H1 (cell line): Measurements from ENCODE around the gene CEP78. TPM values are rescaled to one million over a fixed set of nuclear protein-coding genes. Genes with fewer than 3 reads are reported as not detected.

Source experiments
- CBX5 ChIP-seq: fragments of 300-800, 300-1000 bp; sonication (generic); IDR thresholded peaks from 2 replicates; pipeline ENCODE4 v1.7.1; 2016; ENCODE audit warnings: antibody characterized with exemption, low read length, low read depth
- POLR2AphosphoS5 ChIP-seq: IDR thresholded peaks from 2 replicates; pipeline ENCODE4 v1.6.1; 2011; ENCODE audit warnings: low read depth, low read length
- polyA plus RNA-seq, 7 experiments: library from polyadenylated mRNA; depleted of rRNA in 3 of 7; stranded (reverse) in 5 of 7; unstranded in 2 of 7; fragments of >200 nt in 5 of 7; fragments of 200-250 nt in 2 of 7; gene quantifications; 1 replicate in 5 of 7; 2 replicates in 1 of 7; 4 replicates in 1 of 7; pipeline versions ENCODE4 v1.2.1 to v1.2.3, GENCODE V29; 2011 to 2013; ENCODE audit warnings: missing spikeins in 2 of 7, mixed read lengths in 2 of 7
- total RNA-seq: library from RNA; stranded (reverse); fragmentation: NEBNext Ultra II Directional; extraction: Animal tissue kit (Norgen Biotek cat#: 25700); gene quantifications from 2 replicates; pipeline ENCODE4 v1.2.1, GENCODE V29; 2021
- TF ChIP-seq, protein P1 (sequence below): fragments of 300-600 bp; sonication (generic); IDR thresholded peaks from 2 replicates; pipeline ENCODE4 v1.7.1; 2012; ENCODE audit warnings: low read length, moderate library complexity, mild to moderate bottlenecking, inconsistent platforms; ENCODE audit not compliant: insufficient replicate concordance
- TF ChIP-seq, protein P2 (sequence below): IDR thresholded peaks from 2 replicates; pipeline ENCODE4 v1.6.1; 2011; ENCODE audit warnings: low read depth, mild to moderate bottlenecking, low read length; ENCODE audit not compliant: insufficient read depth

Gene CEP78
- total and polyA plus RNA-seq, 2 of the 8 experiments (the other 6 are each of a cell fraction or from before 2014, with no cell fraction given): 10.3 to 40.9 TPM

DNA sequence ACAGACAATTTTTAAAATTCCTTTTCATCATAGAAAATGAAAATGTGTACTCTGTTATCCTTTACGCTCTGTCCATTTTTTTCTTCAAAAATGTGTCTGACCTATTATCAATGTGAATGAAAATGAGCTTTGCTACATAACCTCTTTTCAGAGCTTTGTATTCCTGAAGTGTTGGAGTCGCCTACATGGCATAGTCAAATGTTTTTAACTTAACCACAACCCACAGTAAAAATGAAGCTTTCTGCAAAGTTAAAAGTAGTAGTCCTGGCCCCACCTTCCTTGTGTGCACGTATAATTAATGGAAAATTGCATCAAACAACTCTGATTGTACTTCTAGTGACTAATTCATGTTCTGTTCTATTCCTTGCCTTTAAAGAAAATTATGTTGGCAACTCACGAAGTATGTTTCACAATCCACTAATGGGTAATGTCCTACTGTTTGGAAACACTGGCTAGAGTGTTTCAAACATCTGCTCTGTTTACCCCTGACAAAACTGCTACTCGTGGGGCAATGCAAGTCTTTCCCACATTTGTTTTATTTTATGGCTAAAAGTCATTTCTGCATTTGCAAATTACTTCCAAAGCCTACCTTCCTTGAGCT is 42.4 kb downstream of the CEP78 start (continued):
- TF ChIP-seq, protein P1, sequence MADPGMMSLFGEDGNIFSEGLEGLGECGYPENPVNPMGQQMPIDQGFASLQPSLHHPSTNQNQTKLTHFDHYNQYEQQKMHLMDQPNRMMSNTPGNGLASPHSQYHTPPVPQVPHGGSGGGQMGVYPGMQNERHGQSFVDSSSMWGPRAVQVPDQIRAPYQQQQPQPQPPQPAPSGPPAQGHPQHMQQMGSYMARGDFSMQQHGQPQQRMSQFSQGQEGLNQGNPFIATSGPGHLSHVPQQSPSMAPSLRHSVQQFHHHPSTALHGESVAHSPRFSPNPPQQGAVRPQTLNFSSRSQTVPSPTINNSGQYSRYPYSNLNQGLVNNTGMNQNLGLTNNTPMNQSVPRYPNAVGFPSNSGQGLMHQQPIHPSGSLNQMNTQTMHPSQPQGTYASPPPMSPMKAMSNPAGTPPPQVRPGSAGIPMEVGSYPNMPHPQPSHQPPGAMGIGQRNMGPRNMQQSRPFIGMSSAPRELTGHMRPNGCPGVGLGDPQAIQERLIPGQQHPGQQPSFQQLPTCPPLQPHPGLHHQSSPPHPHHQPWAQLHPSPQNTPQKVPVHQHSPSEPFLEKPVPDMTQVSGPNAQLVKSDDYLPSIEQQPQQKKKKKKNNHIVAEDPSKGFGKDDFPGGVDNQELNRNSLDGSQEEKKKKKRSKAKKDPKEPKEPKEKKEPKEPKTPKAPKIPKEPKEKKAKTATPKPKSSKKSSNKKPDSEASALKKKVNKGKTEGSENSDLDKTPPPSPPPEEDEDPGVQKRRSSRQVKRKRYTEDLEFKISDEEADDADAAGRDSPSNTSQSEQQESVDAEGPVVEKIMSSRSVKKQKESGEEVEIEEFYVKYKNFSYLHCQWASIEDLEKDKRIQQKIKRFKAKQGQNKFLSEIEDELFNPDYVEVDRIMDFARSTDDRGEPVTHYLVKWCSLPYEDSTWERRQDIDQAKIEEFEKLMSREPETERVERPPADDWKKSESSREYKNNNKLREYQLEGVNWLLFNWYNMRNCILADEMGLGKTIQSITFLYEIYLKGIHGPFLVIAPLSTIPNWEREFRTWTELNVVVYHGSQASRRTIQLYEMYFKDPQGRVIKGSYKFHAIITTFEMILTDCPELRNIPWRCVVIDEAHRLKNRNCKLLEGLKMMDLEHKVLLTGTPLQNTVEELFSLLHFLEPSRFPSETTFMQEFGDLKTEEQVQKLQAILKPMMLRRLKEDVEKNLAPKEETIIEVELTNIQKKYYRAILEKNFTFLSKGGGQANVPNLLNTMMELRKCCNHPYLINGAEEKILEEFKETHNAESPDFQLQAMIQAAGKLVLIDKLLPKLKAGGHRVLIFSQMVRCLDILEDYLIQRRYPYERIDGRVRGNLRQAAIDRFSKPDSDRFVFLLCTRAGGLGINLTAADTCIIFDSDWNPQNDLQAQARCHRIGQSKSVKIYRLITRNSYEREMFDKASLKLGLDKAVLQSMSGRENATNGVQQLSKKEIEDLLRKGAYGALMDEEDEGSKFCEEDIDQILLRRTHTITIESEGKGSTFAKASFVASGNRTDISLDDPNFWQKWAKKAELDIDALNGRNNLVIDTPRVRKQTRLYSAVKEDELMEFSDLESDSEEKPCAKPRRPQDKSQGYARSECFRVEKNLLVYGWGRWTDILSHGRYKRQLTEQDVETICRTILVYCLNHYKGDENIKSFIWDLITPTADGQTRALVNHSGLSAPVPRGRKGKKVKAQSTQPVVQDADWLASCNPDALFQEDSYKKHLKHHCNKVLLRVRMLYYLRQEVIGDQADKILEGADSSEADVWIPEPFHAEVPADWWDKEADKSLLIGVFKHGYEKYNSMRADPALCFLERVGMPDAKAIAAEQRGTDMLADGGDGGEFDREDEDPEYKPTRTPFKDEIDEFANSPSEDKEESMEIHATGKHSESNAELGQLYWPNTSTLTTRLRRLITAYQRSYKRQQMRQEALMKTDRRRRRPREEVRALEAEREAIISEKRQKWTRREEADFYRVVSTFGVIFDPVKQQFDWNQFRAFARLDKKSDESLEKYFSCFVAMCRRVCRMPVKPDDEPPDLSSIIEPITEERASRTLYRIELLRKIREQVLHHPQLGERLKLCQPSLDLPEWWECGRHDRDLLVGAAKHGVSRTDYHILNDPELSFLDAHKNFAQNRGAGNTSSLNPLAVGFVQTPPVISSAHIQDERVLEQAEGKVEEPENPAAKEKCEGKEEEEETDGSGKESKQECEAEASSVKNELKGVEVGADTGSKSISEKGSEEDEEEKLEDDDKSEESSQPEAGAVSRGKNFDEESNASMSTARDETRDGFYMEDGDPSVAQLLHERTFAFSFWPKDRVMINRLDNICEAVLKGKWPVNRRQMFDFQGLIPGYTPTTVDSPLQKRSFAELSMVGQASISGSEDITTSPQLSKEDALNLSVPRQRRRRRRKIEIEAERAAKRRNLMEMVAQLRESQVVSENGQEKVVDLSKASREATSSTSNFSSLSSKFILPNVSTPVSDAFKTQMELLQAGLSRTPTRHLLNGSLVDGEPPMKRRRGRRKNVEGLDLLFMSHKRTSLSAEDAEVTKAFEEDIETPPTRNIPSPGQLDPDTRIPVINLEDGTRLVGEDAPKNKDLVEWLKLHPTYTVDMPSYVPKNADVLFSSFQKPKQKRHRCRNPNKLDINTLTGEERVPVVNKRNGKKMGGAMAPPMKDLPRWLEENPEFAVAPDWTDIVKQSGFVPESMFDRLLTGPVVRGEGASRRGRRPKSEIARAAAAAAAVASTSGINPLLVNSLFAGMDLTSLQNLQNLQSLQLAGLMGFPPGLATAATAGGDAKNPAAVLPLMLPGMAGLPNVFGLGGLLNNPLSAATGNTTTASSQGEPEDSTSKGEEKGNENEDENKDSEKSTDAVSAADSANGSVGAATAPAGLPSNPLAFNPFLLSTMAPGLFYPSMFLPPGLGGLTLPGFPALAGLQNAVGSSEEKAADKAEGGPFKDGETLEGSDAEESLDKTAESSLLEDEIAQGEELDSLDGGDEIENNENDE: no peak
- TF ChIP-seq CBX5 (no peak), POLR2AphosphoS5 (no peak)
- TF ChIP-seq, protein P2, sequence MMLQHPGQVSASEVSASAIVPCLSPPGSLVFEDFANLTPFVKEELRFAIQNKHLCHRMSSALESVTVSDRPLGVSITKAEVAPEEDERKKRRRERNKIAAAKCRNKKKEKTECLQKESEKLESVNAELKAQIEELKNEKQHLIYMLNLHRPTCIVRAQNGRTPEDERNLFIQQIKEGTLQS: no peak
